ENCODE results near the gene RGMB.

RGMB gene

GRCh38 chr5:98827161-98827560, 53.7 kb downstream of the RGMB start:
- DNase-seq (ENCODE audit: low read depth, low spot score), result no peak

DNA sequence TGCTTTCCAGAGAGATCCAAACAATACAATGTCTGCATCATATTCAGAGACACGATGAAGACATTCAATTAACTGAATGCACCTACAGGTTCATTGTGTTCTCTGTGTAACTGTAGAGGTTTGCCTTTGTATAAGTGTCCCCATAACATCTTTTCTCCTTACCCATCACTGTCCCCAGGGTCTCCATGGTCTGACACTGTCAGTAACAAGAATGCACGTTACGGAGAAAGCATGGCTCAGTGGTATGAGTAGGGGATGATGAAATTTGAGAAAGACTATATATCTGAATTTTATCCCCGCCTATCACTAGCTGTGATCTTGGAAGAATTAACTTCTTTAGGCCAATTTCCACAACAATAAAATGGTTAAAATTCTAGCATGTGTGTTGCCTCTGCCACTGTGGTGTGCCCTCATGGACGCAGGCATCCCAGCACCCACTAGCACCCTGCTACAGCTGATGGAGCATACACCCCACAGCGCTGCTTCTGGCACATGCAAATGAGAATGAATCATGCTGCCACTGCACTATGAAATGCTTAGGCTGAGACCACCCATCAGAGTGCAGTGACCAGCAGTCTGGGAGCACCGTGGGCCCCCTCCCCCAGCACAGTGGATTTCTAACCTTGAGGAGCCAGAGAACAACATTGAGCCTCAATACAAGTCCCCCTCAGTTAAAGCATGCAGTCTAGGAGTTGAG, 54.3 kb downstream of the RGMB start:
- no peak for DNase-seq (ENCODE audit: low read depth, low spot score)

DNA sequence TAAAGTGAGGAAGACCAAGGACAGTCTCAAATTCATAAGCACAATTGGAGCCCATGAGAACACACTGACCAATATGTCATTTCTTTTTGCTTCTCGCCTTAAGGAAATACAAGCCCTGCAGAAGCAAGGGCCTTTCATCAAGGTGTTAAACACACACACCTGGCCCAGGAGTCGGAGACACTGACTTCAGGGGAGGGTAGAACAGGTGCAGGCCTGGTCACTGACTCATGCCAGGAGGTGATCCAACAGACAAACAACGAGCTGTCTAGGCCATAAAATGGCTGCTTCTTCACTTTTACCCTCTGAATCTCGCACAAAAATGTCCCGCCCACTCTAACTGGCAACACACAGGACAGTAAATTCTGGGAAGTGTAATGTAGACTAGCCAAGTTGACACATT, 62.7 kb downstream of the RGMB start:
- DNase-seq (ENCODE audit: low read depth, low spot score), result no peak

DNA sequence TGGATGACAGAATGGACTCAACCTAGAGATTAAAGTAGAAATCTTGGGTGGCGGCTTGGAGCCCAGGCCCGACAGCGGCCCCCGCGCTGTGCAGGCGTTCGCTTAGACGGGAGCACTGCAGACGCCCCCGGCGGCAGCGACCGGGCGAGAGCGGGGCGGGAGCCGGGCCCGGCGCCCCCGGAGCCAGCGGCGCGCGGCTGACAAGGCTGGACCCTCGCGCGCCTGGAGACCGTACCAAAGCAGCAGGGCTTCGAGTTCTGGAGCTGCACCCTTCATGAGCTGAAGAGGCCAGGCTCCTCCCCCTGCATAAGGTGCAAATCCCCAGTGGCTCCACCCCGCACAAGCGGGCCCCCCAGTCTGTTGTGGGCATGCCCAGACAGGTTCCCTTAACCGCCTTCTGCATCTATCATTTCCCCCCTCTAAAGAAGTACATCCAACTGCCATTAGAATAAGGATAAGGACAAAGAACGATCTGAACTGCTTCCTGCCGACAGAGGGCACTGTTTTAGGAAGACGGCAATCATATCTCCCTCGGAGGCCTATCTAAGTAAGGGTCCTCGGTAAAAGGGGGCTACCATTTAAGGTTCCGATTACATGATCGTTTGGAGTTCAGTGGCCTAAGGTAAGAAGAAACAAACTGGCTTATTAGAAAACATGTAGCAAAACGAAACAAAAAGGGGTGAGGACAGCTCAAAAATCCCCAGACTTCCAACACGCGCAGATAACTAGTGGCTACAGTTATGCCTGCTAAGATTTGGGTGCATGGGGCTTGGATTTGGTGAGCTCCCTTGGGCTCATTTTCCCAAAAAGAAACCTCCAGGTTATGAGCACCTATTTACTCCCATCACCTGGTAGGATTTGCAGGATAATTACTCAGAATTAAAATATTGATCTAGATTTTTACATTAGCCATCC, 66.3 kb downstream of the RGMB start:
- no peak for DNase-seq (ENCODE audit: low read depth, low spot score)

GRCh38 chr5:98840946-98841345, 67.5 kb downstream of the RGMB start:
- no peak for DNase-seq (ENCODE audit: low read depth, low spot score)

- no peak for DNase-seq (ENCODE audit: low read depth, low spot score)
Observed at GRCh38 chr5:98843481-98843880, 70.0 kb downstream of the RGMB start.

DNA sequence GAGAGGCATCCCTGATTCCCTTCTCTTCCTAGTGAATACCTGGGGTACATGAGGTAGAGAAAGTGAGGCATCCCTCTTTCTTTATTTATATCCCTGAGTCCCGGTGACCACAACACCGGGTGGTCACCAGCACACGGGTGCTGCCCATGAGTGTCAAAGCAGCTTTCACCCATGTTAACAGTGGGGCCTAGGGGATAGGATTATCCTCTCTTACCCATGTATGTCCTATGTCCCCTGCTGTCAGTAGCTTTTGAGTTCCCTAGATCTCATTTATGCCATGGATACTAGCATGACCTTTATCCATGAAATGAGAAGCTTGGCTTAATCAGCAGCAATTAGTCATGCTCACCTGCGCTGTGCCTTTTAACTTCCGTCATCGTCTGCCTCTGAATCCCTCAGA, 71.4 kb downstream of the RGMB start:
- DNase-seq (ENCODE audit: low read depth, low spot score), result no peak

- DNase-seq (ENCODE audit: low read depth, low spot score), result no peak
Observed at GRCh38 chr5:98845878-98846277, 72.4 kb downstream of the RGMB start.
